ENCODE results near the gene TREML4.
A peak's percentile ranks its signal among the peaks of the same experiment; 100 is the strongest.

The TREML4 gene

DNA sequence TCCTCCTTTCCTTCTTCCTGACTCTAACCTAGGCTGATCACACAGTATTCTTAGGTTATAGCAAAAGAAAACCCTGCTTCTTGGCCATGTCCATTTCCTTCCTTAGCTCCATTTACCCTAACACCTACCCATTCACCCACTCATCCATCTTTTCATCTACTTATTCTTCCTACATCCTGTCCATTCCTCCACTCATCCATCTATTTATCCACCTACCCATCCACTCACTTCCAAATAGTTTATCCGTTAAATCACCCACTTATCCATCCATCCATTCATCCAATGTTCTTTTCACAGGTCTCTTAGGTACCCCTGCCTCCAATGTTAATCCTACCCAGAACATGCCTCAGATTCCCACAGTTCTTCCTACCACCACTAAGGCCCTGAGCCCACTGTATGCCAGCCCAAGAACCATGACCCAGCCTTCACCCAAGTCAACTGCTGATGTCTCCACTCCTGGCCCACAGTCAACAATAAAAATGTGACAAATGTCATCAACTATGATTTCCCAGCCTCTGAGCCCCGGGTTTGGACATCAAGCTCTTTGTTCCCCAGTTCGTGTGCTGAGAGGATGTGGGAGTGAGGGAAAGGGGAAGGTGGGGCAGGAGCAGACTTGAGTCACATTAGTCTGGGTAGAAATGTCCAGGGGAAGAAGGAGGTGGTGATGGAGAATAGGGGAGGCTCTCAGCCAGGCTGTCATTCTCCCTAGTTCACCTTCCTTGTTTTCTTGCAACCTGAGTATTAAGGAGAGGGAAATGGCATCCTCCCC, 24.4 kb downstream of the TREML4 start:
- H3K4me3 ChIP-seq (replicated peaks in 1 of 2; ENCODE audit: low read depth in 2 of 2, low read length in 2 of 2), result no peak overlapping the region
- no peak for DNase-seq (ENCODE audit: low read depth in 2 of 2)
- TF ChIP-seq, protein P1, sequence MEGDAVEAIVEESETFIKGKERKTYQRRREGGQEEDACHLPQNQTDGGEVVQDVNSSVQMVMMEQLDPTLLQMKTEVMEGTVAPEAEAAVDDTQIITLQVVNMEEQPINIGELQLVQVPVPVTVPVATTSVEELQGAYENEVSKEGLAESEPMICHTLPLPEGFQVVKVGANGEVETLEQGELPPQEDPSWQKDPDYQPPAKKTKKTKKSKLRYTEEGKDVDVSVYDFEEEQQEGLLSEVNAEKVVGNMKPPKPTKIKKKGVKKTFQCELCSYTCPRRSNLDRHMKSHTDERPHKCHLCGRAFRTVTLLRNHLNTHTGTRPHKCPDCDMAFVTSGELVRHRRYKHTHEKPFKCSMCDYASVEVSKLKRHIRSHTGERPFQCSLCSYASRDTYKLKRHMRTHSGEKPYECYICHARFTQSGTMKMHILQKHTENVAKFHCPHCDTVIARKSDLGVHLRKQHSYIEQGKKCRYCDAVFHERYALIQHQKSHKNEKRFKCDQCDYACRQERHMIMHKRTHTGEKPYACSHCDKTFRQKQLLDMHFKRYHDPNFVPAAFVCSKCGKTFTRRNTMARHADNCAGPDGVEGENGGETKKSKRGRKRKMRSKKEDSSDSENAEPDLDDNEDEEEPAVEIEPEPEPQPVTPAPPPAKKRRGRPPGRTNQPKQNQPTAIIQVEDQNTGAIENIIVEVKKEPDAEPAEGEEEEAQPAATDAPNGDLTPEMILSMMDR (IDR thresholded peaks at IDR 0.05; ENCODE audit: low read depth, low read length), result no peak

DNA sequence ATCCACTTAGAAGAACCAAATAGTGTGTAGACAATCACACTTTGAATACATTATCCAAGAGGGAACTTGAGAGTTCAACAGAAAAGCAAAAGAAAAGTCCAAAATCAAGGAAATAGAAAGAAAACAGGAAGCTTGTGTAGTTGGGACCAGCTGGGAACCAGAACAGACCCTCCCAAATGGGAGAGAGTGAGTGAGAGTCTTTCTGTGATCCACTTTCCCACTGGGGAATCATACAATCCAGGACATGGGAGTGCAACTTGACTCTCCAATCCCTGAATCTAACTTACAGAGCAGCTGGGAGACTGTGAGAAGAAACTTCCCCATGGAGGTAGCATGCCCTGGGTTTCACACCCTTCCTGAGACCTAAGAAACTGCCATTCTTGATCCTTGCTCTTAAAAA, 27.0 kb downstream of the TREML4 start:
- no peak for DNase-seq (ENCODE audit: low read depth in 2 of 2)
- no peak overlapping the region for H3K4me3 ChIP-seq (replicated peaks in 1 of 2; ENCODE audit: low read depth in 2 of 2, low read length in 2 of 2)
- TF ChIP-seq, protein P1 (IDR thresholded peaks at IDR 0.05; ENCODE audit: low read depth, low read length), result no peak

DNA sequence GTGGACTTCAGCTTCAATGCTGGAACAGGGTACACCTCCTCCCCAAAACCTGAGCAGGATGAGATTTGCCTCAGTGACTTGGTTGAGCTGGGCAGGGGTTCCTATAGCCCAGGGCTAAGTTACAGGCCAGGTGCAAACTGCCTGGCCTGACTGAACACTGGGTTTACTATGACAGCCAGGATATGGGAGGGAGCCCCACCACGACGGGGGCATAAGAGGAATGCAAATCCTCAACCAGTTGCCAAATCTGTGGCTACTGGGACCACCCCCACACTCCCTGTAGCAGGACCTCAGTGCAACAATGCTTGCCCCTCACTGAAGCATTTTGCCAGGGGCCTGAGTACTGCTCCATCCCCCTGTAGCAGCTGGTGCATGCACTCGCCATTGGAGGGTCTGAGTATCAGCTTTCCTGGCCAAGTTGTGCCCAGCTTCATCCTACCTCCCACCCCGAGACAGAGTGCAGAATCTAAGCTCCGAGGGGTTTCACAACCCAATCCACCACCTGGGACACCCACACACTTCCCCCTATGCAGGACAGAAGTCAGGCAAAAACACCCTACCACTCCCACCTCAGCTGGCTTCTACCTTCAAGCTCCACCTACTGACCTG, 27.6 kb downstream of the TREML4 start:
- TF ChIP-seq, protein P1 (IDR thresholded peaks at IDR 0.05; ENCODE audit: low read depth, low read length), result no peak
- no peak overlapping the region for H3K4me3 ChIP-seq (replicated peaks in 1 of 2; ENCODE audit: low read depth in 2 of 2, low read length in 2 of 2)
- no peak for DNase-seq (ENCODE audit: low read depth in 2 of 2)

DNA sequence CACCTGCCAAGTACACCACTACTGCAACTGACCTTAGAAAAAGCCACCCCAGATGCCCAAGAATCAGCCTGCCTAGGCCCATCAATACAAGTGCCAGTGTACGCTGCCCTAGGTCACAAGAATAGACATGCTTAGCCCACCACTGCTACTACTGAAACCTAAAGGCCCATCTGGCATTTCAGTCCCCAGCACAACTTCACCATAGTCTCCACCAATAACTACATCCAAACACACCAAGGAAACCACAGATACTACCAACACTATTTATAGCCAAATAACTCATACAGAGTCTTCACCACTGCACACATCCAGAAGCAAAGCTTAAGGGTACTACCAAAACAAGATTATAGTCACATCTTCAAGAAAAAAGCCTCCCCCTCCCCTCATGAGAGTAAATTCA, 28.2 kb downstream of the TREML4 start:
- H3K4me3 ChIP-seq (replicated peaks in 1 of 2; ENCODE audit: low read depth in 2 of 2, low read length in 2 of 2), result no peak overlapping the region
- DNase-seq (ENCODE audit: low read depth in 2 of 2), result no peak
- TF ChIP-seq, protein P1 (IDR thresholded peaks at IDR 0.05; ENCODE audit: low read depth, low read length), result no peak

DNA sequence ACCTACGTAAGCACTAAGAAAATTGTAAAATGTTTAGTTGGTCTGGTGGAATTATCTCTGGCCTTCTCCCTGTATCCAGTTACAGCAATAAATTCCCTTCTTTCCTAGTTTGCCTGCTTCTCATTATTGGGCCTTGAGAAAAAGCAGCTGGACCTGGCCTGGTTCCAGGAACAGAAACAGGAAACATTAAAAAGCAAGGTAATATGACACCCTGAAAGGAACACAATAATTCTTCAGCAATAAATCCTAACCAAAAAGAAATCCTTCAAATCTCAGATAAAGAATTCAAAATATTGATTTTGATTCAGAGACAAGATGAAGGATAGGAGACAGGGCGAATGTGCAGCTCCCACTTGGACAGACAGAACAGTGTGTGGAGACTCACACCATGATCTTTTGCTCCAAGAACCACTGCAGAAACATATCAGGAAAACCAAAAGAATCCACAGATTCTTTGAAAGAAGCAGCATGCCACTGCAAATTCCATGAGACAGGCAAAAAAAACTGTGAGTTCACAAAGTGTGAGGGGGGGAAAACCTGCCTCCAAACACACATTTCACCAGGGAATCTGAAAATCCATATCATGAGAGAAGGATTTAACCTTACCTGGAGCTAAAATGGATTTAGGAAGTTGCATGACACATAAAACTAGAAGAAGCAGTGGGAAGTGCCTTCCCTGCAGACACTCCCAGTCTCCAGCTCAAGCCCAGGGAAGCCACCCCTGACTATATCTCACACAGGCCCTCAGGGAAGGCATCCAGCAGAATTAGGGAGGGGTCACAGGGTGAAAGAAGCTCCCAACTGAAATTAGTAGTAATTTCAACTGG, 29.4 kb downstream of the TREML4 start:
- DNase-seq (ENCODE audit: low read depth in 2 of 2), result peak; percentile 57 to 89
- H3K4me3 ChIP-seq (replicated peaks in 1 of 2; ENCODE audit: low read depth in 2 of 2, low read length in 2 of 2), result no peak overlapping the region
- TF ChIP-seq, protein P1 (IDR thresholded peaks at IDR 0.05; ENCODE audit: low read depth, low read length), result no peak

DNA sequence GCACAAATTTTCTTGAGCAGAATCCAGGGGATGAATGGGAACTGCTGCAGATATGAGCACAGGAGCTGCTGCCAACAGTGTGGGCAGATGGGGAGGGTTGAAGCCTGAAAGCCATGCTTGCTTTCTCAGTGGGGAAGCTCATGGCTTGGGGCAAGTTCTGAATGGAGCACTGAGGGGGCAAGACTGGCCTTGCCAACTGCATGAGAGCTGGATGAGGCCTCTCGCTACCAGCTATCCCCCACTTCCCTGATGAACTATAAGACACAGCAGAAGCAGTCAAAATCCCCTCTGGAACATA, 30.0 kb downstream of the TREML4 start:
- no peak overlapping the region for H3K4me3 ChIP-seq (replicated peaks in 1 of 2; ENCODE audit: low read depth in 2 of 2, low read length in 2 of 2)
- no peak for DNase-seq (ENCODE audit: low read depth in 2 of 2)
- TF ChIP-seq, protein P1 (IDR thresholded peaks at IDR 0.05; ENCODE audit: low read depth, low read length), result no peak
